Measurements from ENCODE around the gene RAB35.

GRCh38 chr12:120115066-120115465 lies 1.5 kb downstream of the RAB35 start:
- TF ChIP-seq CTCF (conservative IDR thresholded peaks at IDR 0.05; ENCODE audit: low read depth, low read length) (no peak), CEBPB (IDR thresholded peaks at IDR 0.05; ENCODE audit: low read depth, low read length) (no peak), RCOR1 (IDR thresholded peaks at IDR 0.05; ENCODE audit: insufficient replicate concordance, low read length) (no peak), SMC3 (IDR thresholded peaks at IDR 0.05; ENCODE audit: low read depth, low read length) (no peak), POLR2A (IDR thresholded peaks at IDR 0.05; ENCODE audit: low read depth, low read length) (no peak), RFX5 (IDR thresholded peaks at IDR 0.05; ENCODE audit: low read depth, low read length) (no peak), RAD21 (IDR thresholded peaks at IDR 0.05; ENCODE audit: low read length) (no peak), NFE2L2 (IDR thresholded peaks at IDR 0.05; ENCODE audit: low read depth, low read length) (no peak), MAFK (IDR thresholded peaks at IDR 0.05; ENCODE audit: low read depth, low read length) (no peak), USF2 (IDR thresholded peaks at IDR 0.05; ENCODE audit: low read depth, low read length) (no peak), ELK1 (IDR thresholded peaks at IDR 0.05; ENCODE audit: borderline replicate concordance, low read depth, low read length) (no peak), MAZ (IDR thresholded peaks at IDR 0.05; ENCODE audit: borderline replicate concordance, low read depth, low read length) (no peak), CHD1 (IDR thresholded peaks at IDR 0.05; ENCODE audit: low read depth, low read length) (no peak), FOS (IDR thresholded peaks at IDR 0.05; ENCODE audit: low read depth, low read length) (no peak)

All from IMR-90 (cell line).